Fibroblast of skin of scalp (primary cell): ENCODE results near the gene MAP1S.

Experiments used
- DNase-seq: peaks from one replicate; pipeline ENCODE4 v3.0.0-alpha.2; 2013

MAP1S gene

GRCh38 chr19:17695198-17695597 lies 24.1 kb upstream of the MAP1S start:
- no peak for DNase-seq

- peak; percentile 26 for DNase-seq
Measured at GRCh38 chr19:17703824-17704463, 15.3 kb upstream of the MAP1S start.

- peak; percentile 51 for DNase-seq
Measured at GRCh38 chr19:17706750-17707181, 12.5 kb upstream of the MAP1S start.

- no peak for DNase-seq
Measured at GRCh38 chr19:17711851-17712250, 7.4 kb upstream of the MAP1S start.

GRCh38 chr19:17716309-17716929 lies 2.9 kb upstream of the MAP1S start:
- no peak for DNase-seq

GRCh38 chr19:17718550-17718946 lies 732 bp upstream of the MAP1S start:
- DNase-seq, result no peak

- no peak for DNase-seq
Measured at GRCh38 chr19:17719730-17720400, 585 bp downstream of the MAP1S start.

GRCh38 chr19:17720440-17720839 lies 1.2 kb downstream of the MAP1S start:
- no peak for DNase-seq

GRCh38 chr19:17721111-17721628 lies 1.9 kb downstream of the MAP1S start:
- DNase-seq, result no peak

GRCh38 chr19:17721821-17722220 lies 2.5 kb downstream of the MAP1S start:
- no peak for DNase-seq

GRCh38 chr19:17722655-17723240 lies 3.5 kb downstream of the MAP1S start:
- DNase-seq, result no peak

GRCh38 chr19:17724655-17725054 lies 5.4 kb downstream of the MAP1S start:
- DNase-seq, result no peak

- no peak for DNase-seq
Measured at GRCh38 chr19:17725422-17726078, 6.3 kb downstream of the MAP1S start.

- DNase-seq, result no peak
Measured at GRCh38 chr19:17726136-17726741, 7.0 kb downstream of the MAP1S start.

GRCh38 chr19:17726964-17727773 lies 7.9 kb downstream of the MAP1S start:
- no peak for DNase-seq

- no peak for DNase-seq
Measured at GRCh38 chr19:17727843-17728242, 8.6 kb downstream of the MAP1S start.

- DNase-seq, result no peak
Measured at GRCh38 chr19:17733127-17733526, 13.8 kb downstream of the MAP1S start.

- DNase-seq, result no peak
Measured at GRCh38 chr19:17734146-17734545, 14.9 kb downstream of the MAP1S start.

- no peak for DNase-seq
Measured at GRCh38 chr19:17735410-17735809, 16.1 kb downstream of the MAP1S start.

GRCh38 chr19:17737690-17738153 lies 18.4 kb downstream of the MAP1S start:
- peak; percentile 23 for DNase-seq
